Liver (tissue), 2 donors: ENCODE results near the gene MESD.

Experiments used
- TF ChIP-seq, protein P1 (sequence below): fragments of 150-350 bp; IDR thresholded peaks from 2 replicates; pipeline ENCODE4 v1.5.1; 2017; ENCODE audit warnings: improper control_type of control experiment, low read depth, low read length; ENCODE audit not compliant: missing input control
- TF ChIP-seq, protein P2 (sequence below): IDR thresholded peaks from 2 replicates; pipeline ENCODE4 v1.6.1; 2016; ENCODE audit warnings: antibody characterized with exemption
- donor health status: healthy.

DNA sequence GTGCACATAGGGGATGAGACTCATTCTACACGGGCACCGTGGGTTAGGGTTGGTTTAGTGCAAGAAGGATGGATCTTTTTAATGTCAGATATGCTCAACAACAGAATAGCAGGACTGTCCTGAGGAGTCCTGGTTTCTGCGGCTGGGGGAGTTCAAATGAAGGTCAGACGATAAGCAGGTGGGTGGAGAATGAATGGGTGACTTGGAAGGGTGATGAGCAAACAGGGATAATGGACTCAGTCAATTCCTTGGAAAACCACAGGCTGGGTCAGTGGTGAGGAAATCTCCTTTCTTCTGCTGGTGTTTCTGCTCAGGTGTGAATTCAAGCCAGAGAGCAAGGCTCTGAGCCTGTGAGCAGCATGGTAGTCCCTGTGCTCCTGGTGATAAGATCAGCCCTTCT is 59.9 kb downstream of the MESD start:
- TF ChIP-seq, protein P1, sequence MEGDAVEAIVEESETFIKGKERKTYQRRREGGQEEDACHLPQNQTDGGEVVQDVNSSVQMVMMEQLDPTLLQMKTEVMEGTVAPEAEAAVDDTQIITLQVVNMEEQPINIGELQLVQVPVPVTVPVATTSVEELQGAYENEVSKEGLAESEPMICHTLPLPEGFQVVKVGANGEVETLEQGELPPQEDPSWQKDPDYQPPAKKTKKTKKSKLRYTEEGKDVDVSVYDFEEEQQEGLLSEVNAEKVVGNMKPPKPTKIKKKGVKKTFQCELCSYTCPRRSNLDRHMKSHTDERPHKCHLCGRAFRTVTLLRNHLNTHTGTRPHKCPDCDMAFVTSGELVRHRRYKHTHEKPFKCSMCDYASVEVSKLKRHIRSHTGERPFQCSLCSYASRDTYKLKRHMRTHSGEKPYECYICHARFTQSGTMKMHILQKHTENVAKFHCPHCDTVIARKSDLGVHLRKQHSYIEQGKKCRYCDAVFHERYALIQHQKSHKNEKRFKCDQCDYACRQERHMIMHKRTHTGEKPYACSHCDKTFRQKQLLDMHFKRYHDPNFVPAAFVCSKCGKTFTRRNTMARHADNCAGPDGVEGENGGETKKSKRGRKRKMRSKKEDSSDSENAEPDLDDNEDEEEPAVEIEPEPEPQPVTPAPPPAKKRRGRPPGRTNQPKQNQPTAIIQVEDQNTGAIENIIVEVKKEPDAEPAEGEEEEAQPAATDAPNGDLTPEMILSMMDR, result no peak
- TF ChIP-seq, protein P2, sequence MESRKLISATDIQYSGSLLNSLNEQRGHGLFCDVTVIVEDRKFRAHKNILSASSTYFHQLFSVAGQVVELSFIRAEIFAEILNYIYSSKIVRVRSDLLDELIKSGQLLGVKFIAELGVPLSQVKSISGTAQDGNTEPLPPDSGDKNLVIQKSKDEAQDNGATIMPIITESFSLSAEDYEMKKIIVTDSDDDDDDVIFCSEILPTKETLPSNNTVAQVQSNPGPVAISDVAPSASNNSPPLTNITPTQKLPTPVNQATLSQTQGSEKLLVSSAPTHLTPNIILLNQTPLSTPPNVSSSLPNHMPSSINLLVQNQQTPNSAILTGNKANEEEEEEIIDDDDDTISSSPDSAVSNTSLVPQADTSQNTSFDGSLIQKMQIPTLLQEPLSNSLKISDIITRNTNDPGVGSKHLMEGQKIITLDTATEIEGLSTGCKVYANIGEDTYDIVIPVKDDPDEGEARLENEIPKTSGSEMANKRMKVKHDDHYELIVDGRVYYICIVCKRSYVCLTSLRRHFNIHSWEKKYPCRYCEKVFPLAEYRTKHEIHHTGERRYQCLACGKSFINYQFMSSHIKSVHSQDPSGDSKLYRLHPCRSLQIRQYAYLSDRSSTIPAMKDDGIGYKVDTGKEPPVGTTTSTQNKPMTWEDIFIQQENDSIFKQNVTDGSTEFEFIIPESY, result no peak
